Mesothelial cell of epicardium (in vitro differentiated cells): Measurements from ENCODE around the gene TAS2R40. TPM values are rescaled to one million over a fixed set of nuclear protein-coding genes. Genes with fewer than 3 reads are reported as not detected.

Experiments used
- DNase-seq, 2 experiments: peaks; one replicate each; pipeline ENCODE4 v3.0.0; 2021; ENCODE audit warnings: low spot score in 2 of 2; ENCODE audit not compliant: unreplicated experiment in 2 of 2
- H3K27ac Mint-ChIP-seq: 2 replicates; pipeline ENCODE4 v1.8.0; 2021; ENCODE audit warnings: mixed read lengths
- H3K27me3 Mint-ChIP-seq: 2 replicates; pipeline ENCODE4 v1.8.0; 2021; ENCODE audit warnings: low read depth, mixed read lengths
- H3K36me3 Mint-ChIP-seq: 2 replicates; pipeline ENCODE4 v1.8.0; 2021; ENCODE audit warnings: mixed read lengths
- H3K4me1 Mint-ChIP-seq: 2 replicates; pipeline ENCODE4 v1.8.0; 2021; ENCODE audit warnings: mixed read lengths
- H3K4me3 Mint-ChIP-seq: 2 replicates; pipeline ENCODE4 v1.8.0; 2021; ENCODE audit warnings: mild to moderate bottlenecking, moderate library complexity, mixed read lengths
- H3K9me3 Mint-ChIP-seq: 2 replicates; pipeline ENCODE4 v1.8.0; 2021; ENCODE audit warnings: mixed read lengths
- total RNA-seq: library from RNA; stranded (reverse); gene quantifications from 3 replicates; pipeline ENCODE4 v1.2.1, GENCODE V29; 2021
- TF ChIP-seq, protein P1 (sequence below): fragments of 200-600 bp; sonication (generic); IDR thresholded peaks from one replicate; pipeline ENCODE4 v1.5.0; 2021; ENCODE audit warnings: antibody characterized with exemption; ENCODE audit not compliant: unreplicated experiment

TAS2R40 gene
- total RNA-seq, 1 donor from 2014 or later, result not detected

GRCh38 chr7:143245123-143245522, 23.3 kb downstream of the TAS2R40 start:
- no peaks in the 10 kb centered on the region for H3K36me3 Mint-ChIP-seq
- no peaks in the 10 kb centered on the region for H3K27me3 Mint-ChIP-seq
- no peak overlapping the region for H3K27ac Mint-ChIP-seq
- TF ChIP-seq, protein P1, sequence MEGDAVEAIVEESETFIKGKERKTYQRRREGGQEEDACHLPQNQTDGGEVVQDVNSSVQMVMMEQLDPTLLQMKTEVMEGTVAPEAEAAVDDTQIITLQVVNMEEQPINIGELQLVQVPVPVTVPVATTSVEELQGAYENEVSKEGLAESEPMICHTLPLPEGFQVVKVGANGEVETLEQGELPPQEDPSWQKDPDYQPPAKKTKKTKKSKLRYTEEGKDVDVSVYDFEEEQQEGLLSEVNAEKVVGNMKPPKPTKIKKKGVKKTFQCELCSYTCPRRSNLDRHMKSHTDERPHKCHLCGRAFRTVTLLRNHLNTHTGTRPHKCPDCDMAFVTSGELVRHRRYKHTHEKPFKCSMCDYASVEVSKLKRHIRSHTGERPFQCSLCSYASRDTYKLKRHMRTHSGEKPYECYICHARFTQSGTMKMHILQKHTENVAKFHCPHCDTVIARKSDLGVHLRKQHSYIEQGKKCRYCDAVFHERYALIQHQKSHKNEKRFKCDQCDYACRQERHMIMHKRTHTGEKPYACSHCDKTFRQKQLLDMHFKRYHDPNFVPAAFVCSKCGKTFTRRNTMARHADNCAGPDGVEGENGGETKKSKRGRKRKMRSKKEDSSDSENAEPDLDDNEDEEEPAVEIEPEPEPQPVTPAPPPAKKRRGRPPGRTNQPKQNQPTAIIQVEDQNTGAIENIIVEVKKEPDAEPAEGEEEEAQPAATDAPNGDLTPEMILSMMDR, result no peak
- no peaks in the 10 kb centered on the region for H3K9me3 Mint-ChIP-seq
- no peak overlapping the region for H3K4me3 Mint-ChIP-seq
- no peak for DNase-seq
- H3K4me1 Mint-ChIP-seq, result peaks cover 14% of the 10 kb centered on the region

GRCh38 chr7:143247372-143247771, 25.5 kb downstream of the TAS2R40 start:
- Mint-ChIP-seq H3K9me3 (peaks cover 5% of the 10 kb centered on the region), H3K4me1 (peaks cover 4% of the 10 kb centered on the region), H3K4me3 (no peak overlapping the region), H3K27ac (no peak overlapping the region), H3K36me3 (peaks cover under 1% of the 10 kb centered on the region), H3K27me3 (no peaks in the 10 kb centered on the region)
- TF ChIP-seq, protein P1, result no peak
- no peak for DNase-seq

GRCh38 chr7:143248761-143249354, 27.0 kb downstream of the TAS2R40 start:
- no peaks in the 10 kb centered on the region for H3K27me3 Mint-ChIP-seq
- no peak overlapping the region for H3K4me3 Mint-ChIP-seq
- peaks cover 16% of the 10 kb centered on the region for H3K9me3 Mint-ChIP-seq
- H3K36me3 Mint-ChIP-seq, result peaks cover 3% of the 10 kb centered on the region
- TF ChIP-seq, protein P1, result no peak
- no peak for DNase-seq
- no peak overlapping the region for H3K27ac Mint-ChIP-seq
- no peaks in the 10 kb centered on the region for H3K4me1 Mint-ChIP-seq

- Mint-ChIP-seq H3K9me3 (peaks cover 22% of the 10 kb centered on the region), H3K4me1 (no peaks in the 10 kb centered on the region), H3K36me3 (peaks cover 3% of the 10 kb centered on the region), H3K27me3 (no peaks in the 10 kb centered on the region), H3K27ac (no peak overlapping the region), H3K4me3 (no peak overlapping the region)
- DNase-seq, result no peak
- TF ChIP-seq, protein P1, result no peak
Measured at GRCh38 chr7:143250199-143250598, 28.4 kb downstream of the TAS2R40 start.

DNA sequence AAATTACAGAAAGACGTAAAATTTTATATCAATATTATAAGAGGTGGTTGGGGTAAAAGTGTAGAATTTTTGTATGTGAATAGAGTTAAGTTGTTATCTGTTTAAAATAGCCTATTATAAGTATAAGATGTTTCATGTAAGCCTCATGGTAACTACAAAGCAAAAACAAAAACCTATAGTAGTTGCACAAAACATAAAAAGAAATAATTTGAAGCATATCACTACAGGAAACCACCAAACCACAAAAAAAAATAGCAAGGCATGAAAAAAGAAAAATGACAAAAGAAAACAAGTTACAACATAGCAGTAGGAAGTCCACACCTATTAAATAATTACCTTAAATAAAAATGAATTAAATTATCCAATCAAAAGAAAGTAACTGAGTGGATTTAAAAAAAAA, 29.0 kb downstream of the TAS2R40 start:
- Mint-ChIP-seq H3K36me3 (peaks cover 3% of the 10 kb centered on the region), H3K4me3 (no peak overlapping the region), H3K9me3 (peaks cover 22% of the 10 kb centered on the region), H3K27ac (no peak overlapping the region), H3K27me3 (no peaks in the 10 kb centered on the region), H3K4me1 (no peaks in the 10 kb centered on the region)
- no peak for DNase-seq
- TF ChIP-seq, protein P1, result no peak

GRCh38 chr7:143252006-143252405, 30.2 kb downstream of the TAS2R40 start:
- Mint-ChIP-seq H3K36me3 (peaks cover 3% of the 10 kb centered on the region), H3K4me1 (no peaks in the 10 kb centered on the region), H3K4me3 (no peak overlapping the region), H3K27me3 (no peaks in the 10 kb centered on the region), H3K27ac (no peak overlapping the region), H3K9me3 (peaks cover 22% of the 10 kb centered on the region)
- TF ChIP-seq, protein P1, result no peak
- no peak for DNase-seq
